HEK293 (cell line): ENCODE measurements around the gene TBL1X.

Experiments used
- CTCF ChIA-PET: fragments of 350-600 bp; formaldehyde crosslinking; extraction: SDS; loops from one replicate; lab custom pipeline; 2021; ENCODE audit warnings: antibody characterized with exemption; lab: Yijun Ruan, JAX
- POLR2A ChIA-PET: fragments of 300-600 bp; formaldehyde crosslinking; extraction: SDS; loops from one replicate; lab custom pipeline; 2020; ENCODE audit warnings: antibody characterized with exemption, inconsistent platforms; lab: Yijun Ruan, JAX
- H3K27ac ChIP-seq: fragments of 200-500 bp; sonication (Bioruptor generic); 2 replicates; pipeline ENCODE4 v1.5.1; 2014; ENCODE audit warnings: low read depth, low read length, control low read depth, inconsistent platforms; ENCODE audit errors: extremely low read depth
- H3K36me3 ChIP-seq, 2 experiments: fragments of 200-500 bp in 1 of 2; sonication (Bioruptor generic) in 1 of 2; 1 replicate in 1 of 2; 2 replicates in 1 of 2; pipeline ENCODE4 v1.5.1; 2014 to 2017; ENCODE audit warnings: inconsistent platforms in 2 of 2, low read length in 2 of 2; ENCODE audit not compliant: control insufficient read depth in 2 of 2, insufficient read depth in 1 of 2
- H3K4me1 ChIP-seq: fragments of 200-500 bp; sonication (Bioruptor generic); 2 replicates; pipeline ENCODE4 v1.5.1; 2014; ENCODE audit warnings: mild to moderate bottlenecking, low read length, inconsistent platforms; ENCODE audit not compliant: control insufficient read depth, insufficient read depth
- H3K4me3 ChIP-seq: 2 replicates; pipeline ENCODE4 v1.5.1; 2011; ENCODE audit warnings: low read depth, mild to moderate bottlenecking, control low read depth, low read length, moderate library complexity
- H3K9me3 ChIP-seq: fragments of 200-500 bp; sonication (Bioruptor generic); 2 replicates; pipeline ENCODE4 v1.5.1; 2014; ENCODE audit warnings: low read depth, low read length, inconsistent platforms; ENCODE audit not compliant: control insufficient read depth, insufficient read depth
- GLI4 ChIP-seq: fragments of 450-650 bp; formaldehyde crosslinking; IDR thresholded peaks from 2 replicates; pipeline ENCODE4 v1.5.1; 2016; ENCODE audit warnings: missing biosample characterization, missing genetic modification characterization
- HOXA7 ChIP-seq: sonication (generic); formaldehyde crosslinking; IDR thresholded peaks from 2 replicates; pipeline ENCODE4 v1.8.1; 2022; ENCODE audit warnings: missing genetic modification reagents, borderline replicate concordance
- HOXC10 ChIP-seq: sonication (generic); formaldehyde crosslinking; IDR thresholded peaks from 2 replicates; pipeline ENCODE4 v1.8.1; 2023; ENCODE audit warnings: mild to moderate bottlenecking, missing genetic modification reagents
- HOXD13 ChIP-seq: sonication (generic); formaldehyde crosslinking; IDR thresholded peaks from 2 replicates; pipeline ENCODE4 v1.8.0; 2022; ENCODE audit warnings: missing genetic modification reagents, borderline replicate concordance
- KLF16 ChIP-seq: fragments of 450-650 bp; formaldehyde crosslinking; IDR thresholded peaks from 2 replicates; pipeline ENCODE4 v1.5.1; 2017; ENCODE audit warnings: missing biosample characterization, missing genetic modification characterization
- OSR2 ChIP-seq: fragments of 450-650 bp; formaldehyde crosslinking; IDR thresholded peaks from 2 replicates; pipeline ENCODE4 v1.5.1; 2016; ENCODE audit warnings: missing biosample characterization, missing genetic modification characterization
- PRDM1 ChIP-seq: fragments of 450-650 bp; formaldehyde crosslinking; IDR thresholded peaks from 2 replicates; pipeline ENCODE4; 2016; ENCODE audit warnings: missing biosample characterization, missing genetic modification characterization
- ZEB2 ChIP-seq: fragments of 450-650 bp; formaldehyde crosslinking; IDR thresholded peaks from 2 replicates; pipeline ENCODE4 v1.5.1; 2016; ENCODE audit warnings: missing biosample characterization, missing genetic modification characterization
- ZFP37 ChIP-seq: fragments of 450-650 bp; formaldehyde crosslinking; IDR thresholded peaks from 2 replicates; pipeline ENCODE4 v1.5.1; 2016; ENCODE audit warnings: missing biosample characterization, missing genetic modification characterization
- ZIC2 ChIP-seq: fragments of 450-650 bp; formaldehyde crosslinking; IDR thresholded peaks from 2 replicates; pipeline ENCODE4 v1.5.1; 2016; ENCODE audit warnings: missing biosample characterization, missing genetic modification characterization
- ZNF19 ChIP-seq: fragments of 450-650 bp; formaldehyde crosslinking; IDR thresholded peaks from 2 replicates; pipeline ENCODE4; 2016; ENCODE audit warnings: missing biosample characterization, missing genetic modification characterization, low read depth
- ZNF292 ChIP-seq: fragments of 450-650 bp; formaldehyde crosslinking; IDR thresholded peaks from 2 replicates; pipeline ENCODE4 v1.5.1; 2016; ENCODE audit warnings: low read depth, missing biosample characterization, missing genetic modification characterization, borderline replicate concordance
- ZNF335 ChIP-seq: fragments of 450-650 bp; formaldehyde crosslinking; conservative IDR thresholded peaks from 2 replicates; pipeline ENCODE4 v1.5.1; 2016; ENCODE audit warnings: missing biosample characterization, missing genetic modification characterization
- ZNF366 ChIP-seq: fragments of 450-650 bp; formaldehyde crosslinking; conservative IDR thresholded peaks from 2 replicates; pipeline ENCODE4 v1.5.1; 2016; ENCODE audit warnings: missing biosample characterization, missing genetic modification characterization
- ZNF37A ChIP-seq: fragments of 450-650 bp; IDR thresholded peaks from 2 replicates; pipeline ENCODE4 v1.5.1; 2018; ENCODE audit warnings: missing biosample characterization, missing genetic modification characterization
- ZNF548 ChIP-seq: fragments of 450-650 bp; formaldehyde crosslinking; IDR thresholded peaks from 2 replicates; pipeline ENCODE4 v1.5.1; 2016; ENCODE audit warnings: missing biosample characterization, missing genetic modification characterization
- ZNF610 ChIP-seq: fragments of 450-650 bp; formaldehyde crosslinking; IDR thresholded peaks from 2 replicates; pipeline ENCODE4 v1.5.1; 2016; ENCODE audit warnings: missing biosample characterization, missing genetic modification characterization, borderline replicate concordance
- ZNF624 ChIP-seq: fragments of 450-650 bp; formaldehyde crosslinking; IDR thresholded peaks from 2 replicates; pipeline ENCODE4 v1.5.1; 2017; ENCODE audit warnings: missing biosample characterization, missing genetic modification characterization
- ZNF629 ChIP-seq: fragments of 450-650 bp; formaldehyde crosslinking; IDR thresholded peaks from 2 replicates; pipeline ENCODE4 v1.5.1; 2017; ENCODE audit warnings: missing biosample characterization, missing genetic modification characterization
- ZNF677 ChIP-seq: fragments of 450-650 bp; IDR thresholded peaks from 2 replicates; pipeline ENCODE4 v1.5.0; 2018; ENCODE audit warnings: missing biosample characterization, mild to moderate bottlenecking, missing genetic modification characterization, moderate library complexity
- ZNF707 ChIP-seq: fragments of 450-650 bp; formaldehyde crosslinking; IDR thresholded peaks from 2 replicates; pipeline ENCODE4 v1.5.1; 2016; ENCODE audit warnings: missing biosample characterization, missing genetic modification characterization
- TF ChIP-seq, protein P1 (sequence below): IDR thresholded peaks from 2 replicates; pipeline ENCODE4 v1.6.1; 2011; ENCODE audit warnings: mild to moderate bottlenecking, low read depth, low read length, borderline replicate concordance
- TF ChIP-seq, protein P2 (sequence below): fragments of 450-650 bp; formaldehyde crosslinking; IDR thresholded peaks from 2 replicates; pipeline ENCODE4 v1.5.0; 2017; ENCODE audit warnings: missing biosample characterization, missing genetic modification characterization, borderline replicate concordance

Gene TBL1X

DNA sequence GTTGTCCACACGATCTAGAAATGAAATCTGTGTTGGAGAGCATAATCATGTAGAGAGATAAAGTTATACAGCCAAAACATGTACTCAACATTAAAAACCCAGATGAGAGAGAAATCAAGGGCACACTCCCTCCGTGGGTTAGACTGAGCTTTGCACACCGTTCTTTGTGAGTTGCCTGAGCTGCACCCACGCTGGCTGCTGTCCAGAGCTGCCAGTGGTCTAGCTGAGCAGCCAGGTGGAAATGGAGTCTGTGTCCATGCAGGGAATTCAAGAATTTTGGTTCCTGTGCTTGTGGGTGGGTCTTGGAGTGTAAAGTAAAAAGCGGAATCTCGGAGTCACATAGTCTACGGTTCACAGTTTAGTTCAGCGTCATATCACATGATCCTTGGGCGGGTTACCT is 216.2 kb downstream of the TBL1X start:
- no peak for TF ChIP-seq ZNF292 (tag by site-specific recombination)
- no peak for TF ChIP-seq ZNF677 (tag by site-specific recombination)
- no peak for TF ChIP-seq HOXD13 (CRISPR knock-in tag)
- TF ChIP-seq ZNF624 (tag by site-specific recombination): no peak
- TF ChIP-seq ZIC2 (tag by site-specific recombination): no peak
- no peak for TF ChIP-seq KLF16 (tag by site-specific recombination)
- H3K36me3 ChIP-seq: peaks cover 0 to 28% of the 10 kb centered on the region in 2 experiments; a peak in 1 of 3 replicates
- H3K9me3 ChIP-seq: no peaks in the 10 kb centered on the region
- no peaks in the 10 kb centered on the region for H3K4me1 ChIP-seq
- no peak overlapping the region for H3K4me3 ChIP-seq
- ChIA-PET CTCF (no interaction called here), POLR2A (no interaction called here)
- no peak overlapping the region for H3K27ac ChIP-seq

DNA sequence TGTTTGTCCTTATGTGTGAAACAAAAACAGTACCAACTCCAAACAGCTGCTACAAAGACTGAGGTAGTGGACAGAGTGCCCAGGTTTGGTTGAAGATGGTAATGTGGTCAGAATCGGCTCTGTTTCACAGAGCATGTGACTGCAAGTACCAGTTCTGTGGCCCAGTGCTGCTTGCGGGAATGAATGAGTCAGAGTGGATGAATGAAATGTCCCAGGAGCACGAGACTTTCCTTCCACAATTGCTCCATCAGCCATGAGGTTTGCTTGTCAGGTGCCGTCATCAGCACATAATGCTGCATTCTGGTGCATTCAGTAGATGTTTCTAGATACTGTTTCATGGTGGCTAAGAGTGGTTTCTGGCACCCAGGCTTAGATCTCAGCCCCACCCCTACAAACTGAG is 216.6 kb downstream of the TBL1X start:
- CTCF ChIA-PET: no interaction called here
- no peaks in the 10 kb centered on the region for H3K9me3 ChIP-seq
- POLR2A ChIA-PET: no interaction called here
- no peak overlapping the region for H3K27ac ChIP-seq
- no peak overlapping the region for H3K4me3 ChIP-seq
- H3K4me1 ChIP-seq: no peaks in the 10 kb centered on the region
- H3K36me3 ChIP-seq: peaks cover 0 to 29% of the 10 kb centered on the region in 2 experiments; a peak in 1 of 3 replicates
- TF ChIP-seq HOXC10 (CRISPR knock-in tag) (no peak), ZNF37A (tag by site-specific recombination) (no peak), ZNF707 (tag by site-specific recombination) (no peak), ZNF548 (tag by site-specific recombination) (no peak), ZNF19 (tag by site-specific recombination) (no peak), PRDM1 (tag by site-specific recombination) (no peak), HOXA7 (CRISPR knock-in tag) (no peak), ZNF610 (tag by site-specific recombination) (no peak), ZEB2 (no peak), OSR2 (tag by site-specific recombination) (no peak), ZNF629 (no peak), ZFP37 (tag by site-specific recombination) (no peak)
- TF ChIP-seq, protein P1, sequence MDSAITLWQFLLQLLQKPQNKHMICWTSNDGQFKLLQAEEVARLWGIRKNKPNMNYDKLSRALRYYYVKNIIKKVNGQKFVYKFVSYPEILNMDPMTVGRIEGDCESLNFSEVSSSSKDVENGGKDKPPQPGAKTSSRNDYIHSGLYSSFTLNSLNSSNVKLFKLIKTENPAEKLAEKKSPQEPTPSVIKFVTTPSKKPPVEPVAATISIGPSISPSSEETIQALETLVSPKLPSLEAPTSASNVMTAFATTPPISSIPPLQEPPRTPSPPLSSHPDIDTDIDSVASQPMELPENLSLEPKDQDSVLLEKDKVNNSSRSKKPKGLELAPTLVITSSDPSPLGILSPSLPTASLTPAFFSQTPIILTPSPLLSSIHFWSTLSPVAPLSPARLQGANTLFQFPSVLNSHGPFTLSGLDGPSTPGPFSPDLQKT: no peak
- TF ChIP-seq, protein P2, sequence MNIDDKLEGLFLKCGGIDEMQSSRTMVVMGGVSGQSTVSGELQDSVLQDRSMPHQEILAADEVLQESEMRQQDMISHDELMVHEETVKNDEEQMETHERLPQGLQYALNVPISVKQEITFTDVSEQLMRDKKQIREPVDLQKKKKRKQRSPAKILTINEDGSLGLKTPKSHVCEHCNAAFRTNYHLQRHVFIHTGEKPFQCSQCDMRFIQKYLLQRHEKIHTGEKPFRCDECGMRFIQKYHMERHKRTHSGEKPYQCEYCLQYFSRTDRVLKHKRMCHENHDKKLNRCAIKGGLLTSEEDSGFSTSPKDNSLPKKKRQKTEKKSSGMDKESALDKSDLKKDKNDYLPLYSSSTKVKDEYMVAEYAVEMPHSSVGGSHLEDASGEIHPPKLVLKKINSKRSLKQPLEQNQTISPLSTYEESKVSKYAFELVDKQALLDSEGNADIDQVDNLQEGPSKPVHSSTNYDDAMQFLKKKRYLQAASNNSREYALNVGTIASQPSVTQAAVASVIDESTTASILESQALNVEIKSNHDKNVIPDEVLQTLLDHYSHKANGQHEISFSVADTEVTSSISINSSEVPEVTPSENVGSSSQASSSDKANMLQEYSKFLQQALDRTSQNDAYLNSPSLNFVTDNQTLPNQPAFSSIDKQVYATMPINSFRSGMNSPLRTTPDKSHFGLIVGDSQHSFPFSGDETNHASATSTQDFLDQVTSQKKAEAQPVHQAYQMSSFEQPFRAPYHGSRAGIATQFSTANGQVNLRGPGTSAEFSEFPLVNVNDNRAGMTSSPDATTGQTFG (tag by site-specific recombination): no peak

DNA sequence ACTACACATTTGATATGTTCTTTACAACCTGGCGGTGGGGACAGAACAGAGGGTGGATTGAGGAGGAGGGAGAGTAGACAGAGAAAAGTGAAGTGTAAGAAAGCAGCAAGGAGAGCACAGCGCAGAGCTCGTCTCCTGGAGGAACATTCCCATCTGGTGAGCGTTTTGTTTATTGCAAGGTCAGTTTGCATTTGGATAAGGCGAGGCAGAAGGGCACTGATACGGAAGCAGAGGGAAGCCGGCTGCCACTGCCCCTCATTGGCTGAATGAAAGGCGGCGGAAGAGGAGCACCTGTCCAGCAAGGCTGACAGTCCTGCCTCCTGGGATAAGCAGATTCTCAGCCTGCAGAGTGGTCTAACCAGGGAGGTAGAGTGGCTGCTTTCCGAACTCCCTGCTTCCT is 217.6 kb downstream of the TBL1X start:
- peaks cover 0 to 33% of the 10 kb centered on the region in 2 experiments; a peak in 1 of 3 replicates for H3K36me3 ChIP-seq
- TF ChIP-seq ZEB2: no peak
- no peak for TF ChIP-seq ZNF335 (tag by site-specific recombination)
- no peak for TF ChIP-seq ZNF366 (tag by site-specific recombination)
- TF ChIP-seq GLI4 (tag by site-specific recombination): no peak
- TF ChIP-seq, all 188 proteins: peak for 0
- ChIA-PET POLR2A (no interaction called here), CTCF (no interaction called here)
- Histone ChIP-seq H3K9me3 (no peaks in the 10 kb centered on the region), H3K4me3 (no peak overlapping the region), H3K4me1 (no peaks in the 10 kb centered on the region), H3K27ac (no peak overlapping the region)
